ENCODE results near the gene PAMR1.

PAMR1 gene

DNA sequence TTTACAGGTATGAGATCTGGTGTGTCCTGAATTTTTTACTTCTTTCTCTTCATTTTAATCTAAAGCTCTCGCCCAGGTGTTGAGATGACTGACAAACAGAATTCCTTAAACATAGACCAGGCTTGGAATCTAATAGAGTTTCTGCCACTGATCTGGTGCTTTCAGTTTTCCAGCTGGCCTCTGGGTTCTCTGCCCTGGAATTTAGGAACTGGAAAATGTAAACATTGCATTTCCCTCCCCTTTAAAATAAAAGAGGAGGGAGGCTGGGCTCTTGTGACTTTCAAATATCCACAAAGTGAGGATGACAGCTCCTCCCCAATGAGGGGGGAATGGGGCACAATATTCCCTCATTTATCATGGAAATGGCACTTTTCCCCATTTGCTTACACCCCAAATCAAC, 5.0 kb downstream of the PAMR1 start:
- DNase-seq (ENCODE audit: low spot score) = no peak
- in situ Hi-C loops (cut with MboI; ENCODE audit: low sequenced_read_pairs, unreplicated experiment) = no loop called here
- TF ChIP-seq, protein P1, sequence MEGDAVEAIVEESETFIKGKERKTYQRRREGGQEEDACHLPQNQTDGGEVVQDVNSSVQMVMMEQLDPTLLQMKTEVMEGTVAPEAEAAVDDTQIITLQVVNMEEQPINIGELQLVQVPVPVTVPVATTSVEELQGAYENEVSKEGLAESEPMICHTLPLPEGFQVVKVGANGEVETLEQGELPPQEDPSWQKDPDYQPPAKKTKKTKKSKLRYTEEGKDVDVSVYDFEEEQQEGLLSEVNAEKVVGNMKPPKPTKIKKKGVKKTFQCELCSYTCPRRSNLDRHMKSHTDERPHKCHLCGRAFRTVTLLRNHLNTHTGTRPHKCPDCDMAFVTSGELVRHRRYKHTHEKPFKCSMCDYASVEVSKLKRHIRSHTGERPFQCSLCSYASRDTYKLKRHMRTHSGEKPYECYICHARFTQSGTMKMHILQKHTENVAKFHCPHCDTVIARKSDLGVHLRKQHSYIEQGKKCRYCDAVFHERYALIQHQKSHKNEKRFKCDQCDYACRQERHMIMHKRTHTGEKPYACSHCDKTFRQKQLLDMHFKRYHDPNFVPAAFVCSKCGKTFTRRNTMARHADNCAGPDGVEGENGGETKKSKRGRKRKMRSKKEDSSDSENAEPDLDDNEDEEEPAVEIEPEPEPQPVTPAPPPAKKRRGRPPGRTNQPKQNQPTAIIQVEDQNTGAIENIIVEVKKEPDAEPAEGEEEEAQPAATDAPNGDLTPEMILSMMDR (IDR thresholded peaks at IDR 0.05; ENCODE audit: borderline replicate concordance, control extremely low read depth, extremely low read depth, insufficient read depth, missing control alignments) = no peak

DNA sequence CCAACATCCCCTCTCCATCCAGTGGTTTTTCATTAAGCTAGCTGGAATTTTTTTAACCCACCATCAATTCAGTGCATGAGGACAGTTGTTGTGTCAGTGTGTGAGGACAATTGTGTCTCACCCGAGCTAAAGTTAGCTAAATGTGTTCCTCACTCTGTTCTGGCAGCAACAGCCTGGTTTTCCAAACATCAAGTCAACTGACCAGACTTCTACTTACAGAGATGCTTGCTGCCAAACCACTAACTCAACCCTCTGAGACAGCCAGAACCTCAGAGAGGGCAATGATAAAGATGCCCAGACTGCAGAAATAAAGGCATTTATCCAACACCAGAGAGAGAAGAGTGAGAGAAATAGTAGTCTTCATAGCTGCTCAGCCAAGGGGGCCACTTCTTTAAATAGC, 6.7 kb downstream of the PAMR1 start:
- in situ Hi-C loops (cut with MboI; ENCODE audit: low sequenced_read_pairs, unreplicated experiment) = no loop called here
- TF ChIP-seq, protein P1 (IDR thresholded peaks at IDR 0.05; ENCODE audit: borderline replicate concordance, control extremely low read depth, extremely low read depth, insufficient read depth, missing control alignments) = no peak
- no peak for DNase-seq (ENCODE audit: low spot score)

GRCh38 chr11:35517481-35517880, 7.9 kb downstream of the PAMR1 start:
- DNase-seq (ENCODE audit: low spot score) = no peak
- TF ChIP-seq, protein P1 (IDR thresholded peaks at IDR 0.05; ENCODE audit: borderline replicate concordance, control extremely low read depth, extremely low read depth, insufficient read depth, missing control alignments) = no peak
- in situ Hi-C loops (cut with MboI; ENCODE audit: low sequenced_read_pairs, unreplicated experiment) = no loop called here

- in situ Hi-C loops (cut with MboI; ENCODE audit: low sequenced_read_pairs, unreplicated experiment) = no loop called here
- DNase-seq (ENCODE audit: low spot score) = no peak
- TF ChIP-seq, protein P1 (IDR thresholded peaks at IDR 0.05; ENCODE audit: borderline replicate concordance, control extremely low read depth, extremely low read depth, insufficient read depth, missing control alignments) = no peak
These were observed 9.0 kb downstream of the PAMR1 start for GRCh38 chr11:35516403-35516802.

DNA sequence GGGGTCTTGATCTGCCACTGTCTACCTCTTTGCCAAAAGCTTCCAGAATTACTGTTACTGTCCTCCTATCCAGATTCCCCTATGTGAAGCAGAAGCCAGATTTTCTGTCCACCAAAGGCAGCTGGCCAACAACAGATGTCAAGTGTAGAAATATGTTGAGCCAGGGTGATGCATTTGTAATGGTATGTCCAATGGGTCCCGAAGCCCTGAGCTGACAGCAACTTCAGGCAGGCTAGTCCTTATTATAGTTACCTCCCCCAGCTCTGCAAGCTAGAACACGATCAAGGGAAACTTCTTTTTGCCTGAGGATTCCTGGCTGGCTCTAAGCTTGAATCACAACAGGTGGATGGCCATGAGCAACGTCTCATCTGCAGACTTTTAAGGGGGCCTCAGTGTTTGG, 10.2 kb downstream of the PAMR1 start:
- TF ChIP-seq, protein P1 (IDR thresholded peaks at IDR 0.05; ENCODE audit: borderline replicate concordance, control extremely low read depth, extremely low read depth, insufficient read depth, missing control alignments) = no peak
- in situ Hi-C loops (cut with MboI; ENCODE audit: low sequenced_read_pairs, unreplicated experiment) = no loop called here
- no peak for DNase-seq (ENCODE audit: low spot score)

DNA sequence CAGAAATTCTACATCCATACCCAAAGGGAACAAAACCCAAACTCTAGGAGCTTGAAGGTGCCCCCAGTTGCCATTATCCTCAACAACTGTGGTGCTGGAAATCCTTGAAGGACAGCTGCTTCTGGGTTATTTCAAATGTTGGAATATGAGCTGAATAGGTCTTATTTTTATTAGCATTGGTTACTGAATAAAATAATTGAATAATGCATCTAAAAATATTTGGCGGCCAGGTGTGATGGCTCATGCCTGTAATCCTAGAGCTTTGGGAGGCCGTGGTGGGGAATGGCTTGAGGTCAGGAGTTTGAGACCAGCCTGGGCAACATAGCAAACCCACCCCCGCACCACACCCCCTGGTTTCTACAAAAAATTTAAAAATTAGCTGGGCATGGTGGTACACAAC, 10.9 kb downstream of the PAMR1 start:
- TF ChIP-seq, protein P1 (IDR thresholded peaks at IDR 0.05; ENCODE audit: borderline replicate concordance, control extremely low read depth, extremely low read depth, insufficient read depth, missing control alignments) = no peak

DNA sequence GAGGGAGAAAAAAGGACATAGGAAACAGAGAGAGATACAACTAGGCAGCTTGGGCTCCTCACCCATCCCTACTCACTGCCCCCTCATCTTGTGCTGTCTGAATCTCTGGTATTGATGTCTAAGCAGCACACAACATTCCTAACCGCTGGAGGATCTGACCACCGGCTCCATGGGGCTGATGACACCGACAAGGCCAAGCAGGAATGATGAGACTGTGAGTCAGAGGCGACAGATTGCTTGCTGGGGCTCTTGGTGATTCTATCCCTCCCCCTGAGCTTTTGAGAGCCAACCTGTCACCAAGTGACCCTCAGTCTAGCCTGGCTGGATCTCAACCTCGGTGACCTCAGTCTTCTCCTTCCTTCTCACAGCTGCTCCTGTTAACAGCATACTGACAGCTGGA, 13.8 kb downstream of the PAMR1 start:
- no peak for DNase-seq (ENCODE audit: low spot score)
- TF ChIP-seq, protein P1 (IDR thresholded peaks at IDR 0.05; ENCODE audit: borderline replicate concordance, control extremely low read depth, extremely low read depth, insufficient read depth, missing control alignments) = no peak
- in situ Hi-C loops (cut with MboI; ENCODE audit: low sequenced_read_pairs, unreplicated experiment) = no loop called here

More for the DNA sequence above, 10.9 kb downstream of the PAMR1 start:
- in situ Hi-C loops (cut with MboI; ENCODE audit: low sequenced_read_pairs, unreplicated experiment) = no loop called here
- DNase-seq (ENCODE audit: low spot score) = no peak

All from GM13976 (cell line).